K562 (cell line): ENCODE results near the gene RNF207. TPM values are rescaled to one million over a fixed set of nuclear protein-coding genes. Genes with fewer than 3 reads are reported as not detected.

Source experiments
- BRD4 ChIP-seq: fragments of 200-600 bp; sonication (generic); IDR thresholded peaks from 2 replicates; pipeline ENCODE4 v1.6.1; 2017; ENCODE audit warnings: inconsistent platforms
- CBX3 ChIP-seq, 2 experiments: IDR thresholded peaks; 1 replicate in 1 of 2; 2 replicates in 1 of 2; pipeline ENCODE4 v1.6.1; 2012; ENCODE audit warnings: inconsistent platforms in 2 of 2, low read length in 2 of 2, borderline replicate concordance in 1 of 2, control low read depth in 1 of 2
- FOXK1 ChIP-seq: sonication (generic); formaldehyde crosslinking; IDR thresholded peaks from 2 replicates; pipeline ENCODE4 v1.8.0; 2022; ENCODE audit warnings: missing genetic modification reagents, mild to moderate bottlenecking, borderline replicate concordance
- HMG20B ChIP-seq: fragments of 250-450 bp; sonication (Bioruptor Pico); IDR thresholded peaks from 2 replicates; pipeline ENCODE4 v1.5.0; 2021; ENCODE audit warnings: mild to moderate bottlenecking
- JUN ChIP-seq, 2 experiments: sonication (generic) in 1 of 2; formaldehyde crosslinking in 1 of 2; IDR thresholded peaks; 2 replicates each; pipeline versions ENCODE4 v1.6.1 to v1.8.0; 2012 to 2022; ENCODE audit warnings: borderline replicate concordance in 2 of 2, mild to moderate bottlenecking in 2 of 2, improper control_type of control experiment in 1 of 2, low read depth in 1 of 2, low read length in 1 of 2, missing genetic modification reagents in 1 of 2
- NFIC ChIP-seq: fragments of 450-650 bp; IDR thresholded peaks from 2 replicates; pipeline ENCODE4 v1.6.1; 2017; ENCODE audit warnings: mild to moderate bottlenecking, inconsistent platforms
- PTBP1 ChIP-seq: fragments of 200-400 bp; formaldehyde crosslinking; IDR thresholded peaks from 2 replicates; pipeline ENCODE4 v1.6.1; 2017; ENCODE audit warnings: low read depth, low read length
- PTTG1 ChIP-seq: fragments of 450-650 bp; IDR thresholded peaks from 2 replicates; pipeline ENCODE4 v1.6.1; 2016; ENCODE audit warnings: low read depth, mild to moderate bottlenecking, missing genetic modification characterization, missing compliant biosample characterization
- RHOXF2B ChIP-seq: fragments of 250-450 bp; sonication (Bioruptor Pico); conservative IDR thresholded peaks from 2 replicates; pipeline ENCODE4 v1.5.1; 2021
- SP1 ChIP-seq: sonication (generic); formaldehyde crosslinking; IDR thresholded peaks from 2 replicates; pipeline ENCODE4 v1.8.1; 2022; ENCODE audit warnings: mild to moderate bottlenecking, missing genetic modification reagents
- ZBTB7A ChIP-seq: IDR thresholded peaks from 2 replicates; pipeline ENCODE4 v1.6.1; 2011; ENCODE audit warnings: low read depth, mild to moderate bottlenecking, low read length, moderate library complexity, borderline replicate concordance; ENCODE audit not compliant: control insufficient read depth
- ZFPM2 ChIP-seq: fragments of 250-450 bp; sonication (Bioruptor Pico); IDR thresholded peaks from 2 replicates; pipeline ENCODE4 v1.5.1; 2022; ENCODE audit warnings: mild to moderate bottlenecking
- ZNF133 ChIP-seq: fragments of 250-450 bp; sonication (Bioruptor Pico); IDR thresholded peaks from 2 replicates; pipeline ENCODE4 v1.4.0; 2020; ENCODE audit warnings: mild to moderate bottlenecking
- ZNF212 ChIP-seq: fragments of 450-650 bp; formaldehyde crosslinking; IDR thresholded peaks from 2 replicates; pipeline ENCODE4 v1.4.0; 2020; ENCODE audit warnings: mild to moderate bottlenecking
- ZNF217 ChIP-seq: sonication (generic); formaldehyde crosslinking; IDR thresholded peaks from 2 replicates; pipeline ENCODE4 v1.8.0; 2022; ENCODE audit warnings: mild to moderate bottlenecking, missing genetic modification reagents
- ZNF668 ChIP-seq: fragments of 250-450 bp; sonication (Bioruptor Pico); IDR thresholded peaks from 2 replicates; pipeline ENCODE4 v1.8.0; 2022; ENCODE audit warnings: mild to moderate bottlenecking, inconsistent platforms
- ZNF717 ChIP-seq: fragments of 250-450 bp; sonication (Bioruptor Pico); IDR thresholded peaks from 2 replicates; pipeline ENCODE4 v1.5.0; 2021
- ZNF778 ChIP-seq: fragments of 450-650 bp; formaldehyde crosslinking; IDR thresholded peaks from 2 replicates; pipeline ENCODE4 v1.4.0; 2020; ENCODE audit warnings: mild to moderate bottlenecking, moderate library complexity
- polyA plus RNA-seq, 8 experiments: library from polyadenylated mRNA; depleted of rRNA in 4 of 8; stranded (reverse) in 5 of 8; unstranded in 3 of 8; fragments of >200 nt; fragmentation: Nextera tagmentation in 2 of 8; fragmentation: Illumina TruSeq in 1 of 8; extraction: Ambion mirVana in 2 of 8; extraction: Trizol in 1 of 8; gene quantifications; 2 replicates each; pipeline versions ENCODE4 v1.2.1 to v1.2.3, GENCODE V29; 2011 to 2014; ENCODE audit warnings: inconsistent platforms in 1 of 8, missing spikeins in 1 of 8
- total RNA-seq, 7 experiments: library from RNA; depleted of rRNA in 6 of 7; stranded (reverse); fragments of >200 nt in 6 of 7; fragmentation: Illumina TruSeq in 2 of 7; extraction: Trizol in 2 of 7; gene quantifications; 2 replicates each; pipeline versions ENCODE4 v1.2.1 to v1.2.3, GENCODE V29; 2011 to 2021; ENCODE audit warnings: low replicate concordance in 1 of 7
- TF ChIP-seq, protein P1 (sequence below): fragments of 450-650 bp; IDR thresholded peaks from 2 replicates; pipeline ENCODE4 v1.6.1; 2017; ENCODE audit warnings: antibody characterized with exemption, mild to moderate bottlenecking
- TF ChIP-seq, protein P2 (sequence below): fragments of 450-650 bp; IDR thresholded peaks from 2 replicates; pipeline ENCODE4 v1.6.1; 2018; ENCODE audit warnings: mild to moderate bottlenecking, low read depth; ENCODE audit not compliant: partially characterized antibody
- TF ChIP-seq, protein P3 (sequence below): sonication (generic); formaldehyde crosslinking; IDR thresholded peaks from 2 replicates; pipeline ENCODE4 v1.8.0; 2023; ENCODE audit warnings: mild to moderate bottlenecking, missing genetic modification reagents

Gene RNF207
- total and polyA plus RNA-seq, 9 of the 15 experiments (the other 6 are each of a cell fraction or from before 2014, with no cell fraction given) = 2.7 to 30.6 (median 12.9) TPM

DNA sequence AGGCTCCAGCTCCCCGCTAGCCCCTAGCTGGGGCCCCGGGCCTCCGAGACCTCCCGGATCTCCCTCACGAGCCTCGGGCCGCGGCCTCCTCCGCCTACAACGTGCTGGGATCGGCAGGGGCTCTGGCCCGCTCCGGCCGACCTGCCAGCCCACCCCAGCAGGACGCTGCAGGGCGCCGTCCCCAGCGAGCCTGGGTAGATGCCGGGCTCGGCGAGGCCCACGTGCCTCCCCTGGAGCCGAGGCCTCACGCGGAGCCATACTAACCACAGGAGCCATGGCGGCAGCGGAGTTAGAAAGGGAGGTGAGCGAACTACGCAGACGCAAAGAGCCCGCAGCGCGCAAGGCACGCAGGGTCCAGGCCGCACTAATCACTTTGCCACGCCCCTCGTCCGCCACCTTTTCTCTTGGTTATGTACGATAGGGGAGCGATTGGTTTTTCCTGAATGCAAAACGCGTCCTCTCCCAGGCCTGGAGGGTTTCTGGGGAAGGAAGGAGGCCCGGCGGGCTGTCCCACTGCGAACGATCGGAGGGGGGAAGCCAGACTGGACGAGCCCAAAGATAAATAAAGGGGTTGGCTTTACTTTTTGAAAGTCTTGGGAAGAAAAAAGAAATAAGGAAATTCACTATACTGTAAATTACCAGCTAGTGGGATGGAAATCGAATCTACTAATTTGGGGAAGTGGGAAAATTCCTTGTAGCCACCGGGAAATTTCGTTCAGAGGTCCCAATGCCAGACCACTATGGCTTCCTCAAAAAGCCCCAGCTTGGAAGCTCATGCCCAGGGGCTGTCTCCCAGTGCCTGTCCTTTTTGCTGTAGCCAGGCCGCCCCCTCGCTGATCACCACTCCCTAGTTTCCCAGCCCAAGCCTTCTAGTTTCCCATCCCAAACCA, 6.4 kb upstream of the RNF207 start, which contains the start of gene RPL22 (continued):
- TF ChIP-seq ZNF668 (CRISPR knock-in tag) (no peak), CBX3 (IDR thresholded peaks at IDR 0.05; ENCODE audit: borderline replicate concordance in 1 of 2, low read length in 2 of 2) (peak in 1 of 2 experiments; percentile 59; a peak in 1 of 3 replicates), ZNF133 (CRISPR knock-in tag) (no peak), ZNF212 (no peak), JUN (IDR thresholded peaks at IDR 0.05; ENCODE audit: borderline replicate concordance, low read depth, low read length) (peak; percentile 70; the same call in 1 of the 2 replicates), JUN (CRISPR knock-in tag; IDR thresholded peaks at IDR 0.05; ENCODE audit: borderline replicate concordance) (peak; percentile 81; the same call in 1 of the 2 replicates), FOXK1 (CRISPR knock-in tag) (no peak; the same call in 1 of the 2 replicates), ZFPM2 (CRISPR knock-in tag) (no peak), NFIC (peak; percentile 58), ZBTB7A (peak; percentile 61; the same call in 1 of the 2 replicates), PTTG1 (tag) (0 out of 2 replicates have a peak, but pooled peaks have one; percentile 31), HMG20B (no peak), ZNF217 (CRISPR knock-in tag) (no peak), SP1 (peak; percentile 99), PTBP1 (0 out of 2 replicates have a peak, but pooled peaks have one; percentile 31), BRD4 (peak; percentile 98), ZNF778 (CRISPR knock-in tag) (no peak), ZNF717 (CRISPR knock-in tag) (no peak), RHOXF2B (CRISPR knock-in tag) (no peak)
- TF ChIP-seq, protein P1, sequence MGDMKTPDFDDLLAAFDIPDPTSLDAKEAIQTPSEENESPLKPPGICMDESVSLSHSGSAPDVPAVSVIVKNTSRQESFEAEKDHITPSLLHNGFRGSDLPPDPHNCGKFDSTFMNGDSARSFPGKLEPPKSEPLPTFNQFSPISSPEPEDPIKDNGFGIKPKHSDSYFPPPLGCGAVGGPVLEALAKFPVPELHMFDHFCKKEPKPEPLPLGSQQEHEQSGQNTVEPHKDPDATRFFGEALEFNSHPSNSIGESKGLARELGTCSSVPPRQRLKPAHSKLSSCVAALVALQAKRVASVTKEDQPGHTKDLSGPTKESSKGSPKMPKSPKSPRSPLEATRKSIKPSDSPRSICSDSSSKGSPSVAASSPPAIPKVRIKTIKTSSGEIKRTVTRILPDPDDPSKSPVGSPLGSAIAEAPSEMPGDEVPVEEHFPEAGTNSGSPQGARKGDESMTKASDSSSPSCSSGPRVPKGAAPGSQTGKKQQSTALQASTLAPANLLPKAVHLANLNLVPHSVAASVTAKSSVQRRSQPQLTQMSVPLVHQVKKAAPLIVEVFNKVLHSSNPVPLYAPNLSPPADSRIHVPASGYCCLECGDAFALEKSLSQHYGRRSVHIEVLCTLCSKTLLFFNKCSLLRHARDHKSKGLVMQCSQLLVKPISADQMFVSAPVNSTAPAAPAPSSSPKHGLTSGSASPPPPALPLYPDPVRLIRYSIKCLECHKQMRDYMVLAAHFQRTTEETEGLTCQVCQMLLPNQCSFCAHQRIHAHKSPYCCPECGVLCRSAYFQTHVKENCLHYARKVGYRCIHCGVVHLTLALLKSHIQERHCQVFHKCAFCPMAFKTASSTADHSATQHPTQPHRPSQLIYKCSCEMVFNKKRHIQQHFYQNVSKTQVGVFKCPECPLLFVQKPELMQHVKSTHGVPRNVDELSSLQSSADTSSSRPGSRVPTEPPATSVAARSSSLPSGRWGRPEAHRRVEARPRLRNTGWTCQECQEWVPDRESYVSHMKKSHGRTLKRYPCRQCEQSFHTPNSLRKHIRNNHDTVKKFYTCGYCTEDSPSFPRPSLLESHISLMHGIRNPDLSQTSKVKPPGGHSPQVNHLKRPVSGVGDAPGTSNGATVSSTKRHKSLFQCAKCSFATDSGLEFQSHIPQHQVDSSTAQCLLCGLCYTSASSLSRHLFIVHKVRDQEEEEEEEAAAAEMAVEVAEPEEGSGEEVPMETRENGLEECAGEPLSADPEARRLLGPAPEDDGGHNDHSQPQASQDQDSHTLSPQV = no peak
- TF ChIP-seq, protein P2, sequence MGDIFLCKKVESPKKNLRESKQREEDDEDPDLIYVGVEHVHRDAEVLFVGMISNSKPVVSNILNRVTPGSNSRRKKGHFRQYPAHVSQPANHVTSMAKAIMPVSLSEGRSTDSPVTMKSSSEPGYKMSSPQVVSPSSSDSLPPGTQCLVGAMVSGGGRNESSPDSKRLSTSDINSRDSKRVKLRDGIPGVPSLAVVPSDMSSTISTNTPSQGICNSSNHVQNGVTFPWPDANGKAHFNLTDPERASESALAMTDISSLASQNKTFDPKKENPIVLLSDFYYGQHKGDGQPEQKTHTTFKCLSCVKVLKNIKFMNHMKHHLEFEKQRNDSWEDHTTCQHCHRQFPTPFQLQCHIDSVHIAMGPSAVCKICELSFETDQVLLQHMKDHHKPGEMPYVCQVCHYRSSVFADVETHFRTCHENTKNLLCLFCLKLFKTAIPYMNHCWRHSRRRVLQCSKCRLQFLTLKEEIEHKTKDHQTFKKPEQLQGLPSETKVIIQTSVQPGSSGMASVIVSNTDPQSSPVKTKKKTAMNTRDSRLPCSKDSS = no peak
- TF ChIP-seq, protein P3, sequence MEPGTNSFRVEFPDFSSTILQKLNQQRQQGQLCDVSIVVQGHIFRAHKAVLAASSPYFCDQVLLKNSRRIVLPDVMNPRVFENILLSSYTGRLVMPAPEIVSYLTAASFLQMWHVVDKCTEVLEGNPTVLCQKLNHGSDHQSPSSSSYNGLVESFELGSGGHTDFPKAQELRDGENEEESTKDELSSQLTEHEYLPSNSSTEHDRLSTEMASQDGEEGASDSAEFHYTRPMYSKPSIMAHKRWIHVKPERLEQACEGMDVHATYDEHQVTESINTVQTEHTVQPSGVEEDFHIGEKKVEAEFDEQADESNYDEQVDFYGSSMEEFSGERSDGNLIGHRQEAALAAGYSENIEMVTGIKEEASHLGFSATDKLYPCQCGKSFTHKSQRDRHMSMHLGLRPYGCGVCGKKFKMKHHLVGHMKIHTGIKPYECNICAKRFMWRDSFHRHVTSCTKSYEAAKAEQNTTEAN (CRISPR knock-in tag) = no peak
